Measurements from ENCODE around the gene ADD1.

The ADD1 gene

DNA sequence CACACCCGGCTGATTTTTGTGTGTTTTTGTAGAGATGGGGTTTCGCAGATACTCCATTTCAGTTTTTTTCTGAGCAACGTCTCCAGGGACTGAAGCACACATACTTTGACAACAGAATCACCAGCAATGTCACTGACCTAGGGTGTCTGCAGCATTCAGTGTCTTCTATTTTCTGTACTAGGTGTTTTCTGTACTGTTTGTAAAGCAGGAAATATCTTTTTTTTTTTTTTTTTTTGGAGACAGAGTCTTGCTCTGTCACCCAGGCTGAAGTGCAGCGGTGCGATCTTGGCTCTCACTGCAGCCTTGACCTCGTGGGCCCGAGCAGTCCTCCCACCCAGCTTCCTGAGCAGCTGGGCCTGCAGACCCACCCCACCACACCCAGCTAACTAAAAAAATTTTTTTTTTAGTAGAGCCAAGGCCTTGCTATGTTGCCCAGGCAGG, 8.9 kb downstream of the ADD1 start:
- no peak for DNase-seq
- no peaks in the 10 kb centered on the region for H3K9me3 ChIP-seq (ENCODE audit: severe bottlenecking)
- H3K27ac ChIP-seq, result no peak overlapping the region
- H3K27me3 ChIP-seq (ENCODE audit: insufficient read depth, low read depth, severe bottlenecking), result no peaks in the 10 kb centered on the region
- TF ChIP-seq, protein P1, sequence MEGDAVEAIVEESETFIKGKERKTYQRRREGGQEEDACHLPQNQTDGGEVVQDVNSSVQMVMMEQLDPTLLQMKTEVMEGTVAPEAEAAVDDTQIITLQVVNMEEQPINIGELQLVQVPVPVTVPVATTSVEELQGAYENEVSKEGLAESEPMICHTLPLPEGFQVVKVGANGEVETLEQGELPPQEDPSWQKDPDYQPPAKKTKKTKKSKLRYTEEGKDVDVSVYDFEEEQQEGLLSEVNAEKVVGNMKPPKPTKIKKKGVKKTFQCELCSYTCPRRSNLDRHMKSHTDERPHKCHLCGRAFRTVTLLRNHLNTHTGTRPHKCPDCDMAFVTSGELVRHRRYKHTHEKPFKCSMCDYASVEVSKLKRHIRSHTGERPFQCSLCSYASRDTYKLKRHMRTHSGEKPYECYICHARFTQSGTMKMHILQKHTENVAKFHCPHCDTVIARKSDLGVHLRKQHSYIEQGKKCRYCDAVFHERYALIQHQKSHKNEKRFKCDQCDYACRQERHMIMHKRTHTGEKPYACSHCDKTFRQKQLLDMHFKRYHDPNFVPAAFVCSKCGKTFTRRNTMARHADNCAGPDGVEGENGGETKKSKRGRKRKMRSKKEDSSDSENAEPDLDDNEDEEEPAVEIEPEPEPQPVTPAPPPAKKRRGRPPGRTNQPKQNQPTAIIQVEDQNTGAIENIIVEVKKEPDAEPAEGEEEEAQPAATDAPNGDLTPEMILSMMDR (IDR thresholded peaks at IDR 0.05; ENCODE audit: low read depth, low read length), result no peak
- peaks cover 28% of the 10 kb centered on the region for H3K36me3 ChIP-seq
- H3K4me3 ChIP-seq (ENCODE audit: low read depth, low read length), result no peak overlapping the region

DNA sequence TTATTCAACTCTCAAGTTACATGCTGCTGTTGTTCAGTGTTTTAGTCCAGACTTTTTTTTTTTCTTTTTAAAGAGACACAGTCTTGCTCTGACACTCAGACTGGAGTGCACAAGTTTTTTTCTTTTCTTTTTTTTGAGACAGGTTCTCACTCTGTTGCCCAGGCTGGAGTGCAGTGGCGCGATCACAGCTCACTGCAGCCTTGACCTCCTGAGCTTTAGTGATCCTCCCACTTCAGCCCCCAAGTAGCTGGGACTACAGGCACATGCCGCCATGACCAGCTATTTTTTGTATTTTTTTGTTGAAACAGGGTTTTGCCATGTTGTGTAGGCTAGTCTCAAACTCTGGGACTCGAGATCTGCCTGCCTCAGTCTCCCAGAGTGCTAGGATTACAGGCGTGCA, 11.9 kb downstream of the ADD1 start:
- DNase-seq, result no peak
- peaks cover 28% of the 10 kb centered on the region for H3K36me3 ChIP-seq
- no peak overlapping the region for H3K27ac ChIP-seq
- H3K4me3 ChIP-seq (ENCODE audit: low read depth, low read length), result no peak overlapping the region
- TF ChIP-seq, protein P1 (IDR thresholded peaks at IDR 0.05; ENCODE audit: low read depth, low read length), result no peak
- no peaks in the 10 kb centered on the region for H3K27me3 ChIP-seq (ENCODE audit: insufficient read depth, low read depth, severe bottlenecking)
- H3K9me3 ChIP-seq (ENCODE audit: severe bottlenecking), result no peaks in the 10 kb centered on the region

DNA sequence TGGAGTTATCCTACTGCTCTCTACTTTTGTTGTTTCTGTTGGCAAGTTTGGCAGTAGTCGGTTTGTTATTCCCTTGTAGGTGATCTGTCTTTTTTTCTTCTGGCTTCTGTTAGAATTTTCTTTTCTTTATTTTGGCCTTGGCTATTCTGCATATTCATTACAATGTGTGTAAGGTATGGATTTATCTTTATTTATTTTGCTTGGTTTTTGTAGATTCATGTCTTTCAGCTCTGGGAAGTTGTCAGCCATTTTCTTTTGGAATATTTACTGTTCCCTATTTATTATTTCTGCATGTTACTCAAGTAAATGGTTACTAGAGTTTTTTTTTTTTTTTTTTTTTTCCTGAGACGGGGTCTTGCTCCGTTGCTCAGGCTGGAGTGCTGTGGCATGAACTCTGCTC, 12.6 kb downstream of the ADD1 start:
- Histone ChIP-seq H3K9me3 (ENCODE audit: severe bottlenecking) (no peaks in the 10 kb centered on the region), H3K4me3 (ENCODE audit: low read depth, low read length) (no peak overlapping the region), H3K27me3 (ENCODE audit: insufficient read depth, low read depth, severe bottlenecking) (no peaks in the 10 kb centered on the region), H3K36me3 (peaks cover 28% of the 10 kb centered on the region), H3K27ac (no peak overlapping the region)
- TF ChIP-seq, protein P1 (IDR thresholded peaks at IDR 0.05; ENCODE audit: low read depth, low read length), result no peak
- DNase-seq, result no peak

DNA sequence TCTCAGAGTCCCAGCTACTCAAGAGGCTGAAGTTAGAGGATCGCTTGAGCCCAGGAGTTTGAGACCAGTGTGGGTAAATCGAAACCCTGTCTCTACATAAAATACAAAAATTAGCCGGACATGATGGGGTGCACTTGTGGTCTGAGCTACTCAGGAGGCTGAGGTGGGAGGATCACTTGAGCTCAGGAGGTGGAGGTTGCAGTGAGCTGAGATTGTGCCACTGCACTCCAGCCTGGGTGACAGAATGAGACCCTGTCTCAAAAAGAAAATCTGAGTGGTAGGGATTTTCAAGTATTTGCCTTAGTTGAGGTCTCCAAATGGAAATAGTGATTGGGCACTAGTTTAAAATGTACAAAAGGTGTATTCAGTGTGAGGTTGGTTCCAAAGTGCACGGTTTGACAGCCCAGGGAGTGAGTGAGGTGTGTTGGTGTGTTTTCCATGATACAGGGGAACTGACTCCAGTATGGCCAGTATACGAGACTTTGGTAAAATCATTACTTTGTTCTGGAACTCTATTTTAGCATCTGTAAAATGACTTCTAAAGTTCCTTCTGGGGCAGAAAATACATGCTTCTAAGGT, 13.8 kb downstream of the ADD1 start:
- Histone ChIP-seq H3K27me3 (ENCODE audit: insufficient read depth, low read depth, severe bottlenecking) (no peaks in the 10 kb centered on the region), H3K36me3 (peaks cover 28% of the 10 kb centered on the region), H3K9me3 (ENCODE audit: severe bottlenecking) (no peaks in the 10 kb centered on the region), H3K4me3 (ENCODE audit: low read depth, low read length) (no peak overlapping the region), H3K27ac (no peak overlapping the region)
- DNase-seq, result no peak
- TF ChIP-seq, protein P1 (IDR thresholded peaks at IDR 0.05; ENCODE audit: low read depth, low read length), result no peak

DNA sequence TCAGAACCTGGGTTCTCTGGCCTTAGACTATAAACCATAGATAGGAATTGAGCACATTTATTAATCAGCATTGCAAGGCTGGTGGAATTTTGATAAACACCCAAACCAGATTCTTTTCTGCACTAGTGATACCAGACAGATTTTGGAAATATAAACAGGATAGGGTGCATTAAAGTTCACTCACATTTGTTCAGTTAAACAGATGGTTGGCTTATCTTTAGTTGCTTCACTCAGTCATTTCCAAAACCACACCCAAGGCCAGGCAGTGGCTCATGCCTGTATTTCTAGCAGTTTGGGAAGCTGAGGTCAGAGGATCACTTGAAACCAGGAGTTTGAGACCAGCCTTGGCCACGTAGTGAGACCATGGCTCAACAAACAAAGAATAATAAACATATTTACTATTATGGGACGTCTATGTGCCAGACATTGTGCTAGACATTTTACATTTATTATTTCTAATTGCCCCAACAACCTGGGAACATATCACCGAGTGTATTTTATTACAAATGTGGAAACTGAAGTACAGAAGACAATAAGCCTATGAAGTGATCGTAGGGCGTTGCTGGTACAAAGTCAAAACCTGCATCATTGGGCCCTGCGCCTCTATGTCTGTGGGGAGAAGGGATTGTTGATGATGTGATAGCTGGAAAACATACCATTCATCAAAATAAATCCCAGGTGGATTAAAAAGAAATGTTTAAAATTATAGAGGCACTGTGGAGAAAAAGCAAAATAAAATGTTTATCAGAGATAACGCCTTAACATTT, 15.0 kb downstream of the ADD1 start:
- no peak for DNase-seq
- TF ChIP-seq, protein P1 (IDR thresholded peaks at IDR 0.05; ENCODE audit: low read depth, low read length), result no peak
- Histone ChIP-seq H3K4me3 (ENCODE audit: low read depth, low read length) (no peak overlapping the region), H3K27me3 (ENCODE audit: insufficient read depth, low read depth, severe bottlenecking) (no peaks in the 10 kb centered on the region), H3K27ac (no peak overlapping the region), H3K36me3 (peaks cover 22% of the 10 kb centered on the region), H3K9me3 (ENCODE audit: severe bottlenecking) (no peaks in the 10 kb centered on the region)
